NB4 (cell line): Measurements from ENCODE around the gene PDP2.

Experiments used
- DNase-seq: peaks from one replicate; pipeline ENCODE4 v3.0.0; 2010; ENCODE audit warnings: low read depth
- H3K4me3 ChIP-seq: one replicate; pipeline ENCODE4 v1.5.1; 2011; ENCODE audit warnings: mild to moderate bottlenecking, low read depth, low read length, moderate library complexity
- MYC ChIP-seq: IDR thresholded peaks from 2 replicates; pipeline ENCODE4 v1.6.1; 2011; ENCODE audit warnings: low read depth, low read length
- POLR2A ChIP-seq: IDR thresholded peaks from 2 replicates; pipeline ENCODE4 v1.6.1; 2011; ENCODE audit warnings: mild to moderate bottlenecking; ENCODE audit not compliant: insufficient read length; ENCODE audit errors: extremely low read depth
- TF ChIP-seq, protein P1 (sequence below): IDR thresholded peaks from one replicate; pipeline ENCODE4 v1.5.1; 2012; ENCODE audit warnings: low read depth, low read length
- TF ChIP-seq, protein P2 (sequence below): IDR thresholded peaks from 2 replicates; pipeline ENCODE4 v1.6.1; 2011; ENCODE audit warnings: low read depth, low read length

Gene PDP2

DNA sequence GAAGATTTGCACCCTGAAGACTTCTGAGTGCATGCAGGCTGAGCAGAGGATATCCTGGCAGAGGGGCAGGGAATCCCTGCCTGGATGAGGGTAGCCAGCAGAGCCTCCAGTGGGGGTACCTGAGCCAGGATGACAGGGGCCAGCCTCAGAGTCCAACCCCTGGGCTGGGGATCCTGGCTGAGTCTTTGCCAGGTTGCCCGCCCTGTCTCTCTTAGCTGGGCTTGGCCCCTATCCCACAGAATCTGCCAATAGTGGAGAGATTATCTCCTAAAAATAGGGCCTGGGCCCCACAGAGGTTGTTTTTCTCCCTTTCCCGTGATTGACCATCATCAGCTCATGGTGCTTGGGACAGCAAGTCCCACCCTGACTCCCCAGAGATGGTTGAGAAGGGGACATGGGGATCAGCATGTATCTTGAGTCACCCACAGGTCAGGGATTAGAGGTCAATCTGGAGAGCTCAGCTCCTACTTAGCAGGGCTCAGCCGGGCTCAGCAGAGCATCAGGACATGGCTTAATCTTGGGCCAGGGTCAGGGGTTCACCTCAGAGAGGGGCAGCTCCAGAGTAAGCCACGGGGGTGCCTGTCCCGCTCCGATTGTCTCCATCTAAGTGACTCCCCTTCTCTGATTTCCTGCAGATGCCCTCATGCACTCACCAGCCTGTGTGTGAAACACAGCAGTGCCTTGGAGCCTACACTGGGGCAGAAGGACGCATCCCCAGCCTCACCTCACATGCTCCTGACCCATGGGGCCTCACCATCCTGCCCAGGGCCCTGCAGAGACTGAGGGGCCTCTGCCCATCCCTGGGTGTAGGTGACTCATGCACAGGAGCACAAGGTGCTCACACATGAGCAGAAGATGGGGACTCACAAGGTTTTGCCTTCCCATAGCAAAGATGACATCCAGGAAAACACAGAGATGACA, 26.9 kb downstream of the PDP2 start:
- DNase-seq, result no peak
- H3K4me3 ChIP-seq, result no peak overlapping the region
- TF ChIP-seq, protein P1, sequence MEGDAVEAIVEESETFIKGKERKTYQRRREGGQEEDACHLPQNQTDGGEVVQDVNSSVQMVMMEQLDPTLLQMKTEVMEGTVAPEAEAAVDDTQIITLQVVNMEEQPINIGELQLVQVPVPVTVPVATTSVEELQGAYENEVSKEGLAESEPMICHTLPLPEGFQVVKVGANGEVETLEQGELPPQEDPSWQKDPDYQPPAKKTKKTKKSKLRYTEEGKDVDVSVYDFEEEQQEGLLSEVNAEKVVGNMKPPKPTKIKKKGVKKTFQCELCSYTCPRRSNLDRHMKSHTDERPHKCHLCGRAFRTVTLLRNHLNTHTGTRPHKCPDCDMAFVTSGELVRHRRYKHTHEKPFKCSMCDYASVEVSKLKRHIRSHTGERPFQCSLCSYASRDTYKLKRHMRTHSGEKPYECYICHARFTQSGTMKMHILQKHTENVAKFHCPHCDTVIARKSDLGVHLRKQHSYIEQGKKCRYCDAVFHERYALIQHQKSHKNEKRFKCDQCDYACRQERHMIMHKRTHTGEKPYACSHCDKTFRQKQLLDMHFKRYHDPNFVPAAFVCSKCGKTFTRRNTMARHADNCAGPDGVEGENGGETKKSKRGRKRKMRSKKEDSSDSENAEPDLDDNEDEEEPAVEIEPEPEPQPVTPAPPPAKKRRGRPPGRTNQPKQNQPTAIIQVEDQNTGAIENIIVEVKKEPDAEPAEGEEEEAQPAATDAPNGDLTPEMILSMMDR, result no peak
- TF ChIP-seq, protein P2, sequence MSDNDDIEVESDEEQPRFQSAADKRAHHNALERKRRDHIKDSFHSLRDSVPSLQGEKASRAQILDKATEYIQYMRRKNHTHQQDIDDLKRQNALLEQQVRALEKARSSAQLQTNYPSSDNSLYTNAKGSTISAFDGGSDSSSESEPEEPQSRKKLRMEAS, result no peak
- TF ChIP-seq POLR2A (no peak), MYC (no peak)

DNA sequence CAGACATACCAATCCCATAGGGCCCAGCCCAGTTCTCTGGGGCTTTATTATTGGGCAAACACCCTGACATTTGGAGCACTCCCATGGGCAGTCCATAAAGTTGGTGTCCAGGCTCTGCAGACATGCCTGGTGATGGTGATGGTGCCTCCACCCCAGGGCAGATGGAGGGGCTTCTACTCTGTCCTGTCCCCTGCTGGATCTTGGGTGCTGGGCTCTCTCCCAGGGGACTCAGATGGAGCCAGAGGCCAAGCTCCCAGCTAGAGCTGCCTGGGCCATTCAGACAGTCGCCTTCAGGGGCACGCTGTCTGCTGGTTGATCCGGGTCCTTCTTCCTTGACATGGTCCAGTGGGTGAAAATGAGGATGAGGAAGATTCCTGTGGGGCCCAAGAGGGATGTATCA, 27.8 kb downstream of the PDP2 start:
- H3K4me3 ChIP-seq, result no peak overlapping the region
- TF ChIP-seq MYC, result no peak
- TF ChIP-seq POLR2A, result no peak
- TF ChIP-seq, protein P2, result no peak
- TF ChIP-seq, protein P1, result no peak
- no peak for DNase-seq

DNA sequence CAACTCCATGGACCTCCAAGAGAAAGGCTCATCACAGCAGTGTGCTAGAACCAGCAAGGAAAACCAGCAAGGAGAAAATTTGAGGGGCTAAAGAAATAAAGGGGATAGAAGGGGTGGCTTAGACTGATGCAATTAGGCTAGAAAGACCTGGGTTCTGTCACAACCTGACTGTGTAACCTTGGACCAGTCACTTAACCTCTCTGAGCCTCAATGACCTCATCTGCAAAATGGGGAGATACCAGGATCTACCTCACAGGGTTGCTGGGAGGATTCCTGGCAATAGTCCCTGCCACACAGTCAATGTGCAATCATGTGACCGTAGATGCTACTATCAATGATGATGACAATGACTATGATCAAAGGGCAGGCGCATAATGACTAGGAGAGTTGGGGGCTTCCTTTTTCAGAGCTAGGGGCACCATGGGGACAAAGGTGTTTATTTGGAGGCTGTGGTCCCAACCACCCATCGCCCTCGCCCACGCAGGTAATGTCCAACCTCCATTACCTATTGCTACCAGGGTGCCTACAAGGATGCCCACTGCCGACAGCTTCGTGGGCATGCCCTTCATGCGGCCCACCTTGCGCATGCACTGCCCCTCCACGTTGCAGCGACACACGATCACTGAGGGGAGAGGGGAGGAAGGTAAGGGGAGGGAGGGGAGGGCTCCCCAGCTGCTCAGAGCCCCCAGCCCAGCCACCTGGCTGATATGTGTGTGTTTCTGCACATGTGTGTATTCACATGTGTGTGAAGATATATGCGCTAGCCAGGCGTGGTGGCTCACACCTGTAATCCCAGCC, 28.6 kb downstream of the PDP2 start:
- TF ChIP-seq POLR2A (no peak), MYC (no peak)
- TF ChIP-seq, protein P2, result no peak
- TF ChIP-seq, protein P1, result no peak

DNA sequence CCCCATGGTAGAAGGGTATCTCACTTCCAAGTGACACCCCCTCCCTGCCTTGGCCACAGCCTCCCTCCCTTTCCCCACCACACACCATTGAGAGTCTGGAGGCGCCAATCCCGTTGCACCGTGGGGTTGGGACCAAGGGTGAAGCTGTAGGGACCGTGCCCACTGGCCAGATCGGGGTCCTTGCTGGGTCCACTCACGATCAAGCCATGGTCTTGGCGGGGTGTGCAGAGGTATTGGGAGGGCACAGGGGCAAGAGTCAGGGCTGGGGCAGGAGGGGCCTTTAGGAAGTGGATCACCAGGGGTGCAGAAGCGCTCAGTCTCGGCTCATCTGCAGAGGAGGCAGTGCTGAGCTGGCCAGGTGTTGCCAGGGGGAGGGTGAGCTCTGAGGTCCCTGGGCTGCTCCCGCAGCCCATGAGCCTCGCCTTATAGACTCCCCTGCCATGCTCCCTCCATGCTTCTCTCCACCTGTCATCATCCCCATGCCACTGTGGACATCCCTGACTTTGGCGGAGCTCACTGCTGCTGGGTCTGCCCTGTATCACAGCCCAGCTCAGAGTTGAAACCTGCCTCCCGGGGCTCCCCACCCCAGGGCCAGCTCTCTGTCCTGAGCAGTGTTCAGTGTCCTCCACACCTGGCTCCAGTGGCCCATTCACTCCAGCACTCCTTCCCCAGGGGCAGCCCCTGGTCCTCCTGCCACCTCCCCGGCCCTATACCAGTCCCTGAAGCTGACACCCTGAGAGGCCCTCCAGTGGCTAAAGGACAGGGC, 30.0 kb downstream of the PDP2 start:
- no peak for DNase-seq
- H3K4me3 ChIP-seq, result no peak overlapping the region
- no peak for TF ChIP-seq POLR2A
- TF ChIP-seq, protein P1, result no peak
- no peak for TF ChIP-seq MYC
- TF ChIP-seq, protein P2, result no peak

More for the DNA sequence above, 28.6 kb downstream of the PDP2 start:
- no peak overlapping the region for H3K4me3 ChIP-seq
- DNase-seq, result no peak

DNA sequence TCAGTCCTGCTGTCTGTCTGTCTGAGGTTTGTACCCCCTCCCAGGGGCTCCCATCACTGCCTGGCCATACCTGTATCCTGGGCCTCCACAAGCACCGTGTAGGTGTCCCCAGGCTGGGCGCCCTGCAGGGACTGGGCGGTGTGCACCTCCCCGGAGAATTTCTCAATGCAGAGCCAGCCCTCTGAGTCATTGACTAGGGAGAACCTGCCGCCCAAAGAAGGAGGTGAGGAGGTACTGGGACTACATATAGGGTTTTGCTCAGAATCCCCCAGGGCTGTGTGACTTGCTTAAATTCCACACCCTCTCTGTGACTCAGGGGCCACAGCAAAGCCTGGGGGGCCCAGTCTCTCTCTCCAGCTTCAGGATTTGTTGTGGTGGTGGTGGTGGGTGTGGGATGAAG, 30.8 kb downstream of the PDP2 start:
- TF ChIP-seq, protein P1, result no peak
- no peak for TF ChIP-seq POLR2A
- TF ChIP-seq MYC, result no peak
- TF ChIP-seq, protein P2, result no peak
- DNase-seq, result peak; percentile 43
- no peak overlapping the region for H3K4me3 ChIP-seq
